Activated T-cell treated with anti-CD3 and anti-CD28 coated beads, Interleukin-2, amount 50 U/mL, for 72 hours (primary cell): ENCODE data around the gene DDA1. TPM values are rescaled to one million over a fixed set of nuclear protein-coding genes. Genes with fewer than 3 reads are reported as not detected.
A peak's percentile ranks its signal among the peaks of the same experiment; 100 is the strongest.

Experiments
- ATAC-seq, 2 donors: fragments of 150-1000 bp; cut with Tn5 transposase; replicated peaks in 1 of 2; 2 replicates each; pipeline ENCODE4 v1.10.0; 2021; ENCODE audit warnings: moderate library complexity in 2 of 2, mild to moderate bottlenecking in 1 of 2
- DNase-seq, 2 donors: peaks; one replicate each; pipeline ENCODE4 v3.0.0; 2021 to 2022; ENCODE audit warnings: mixed read lengths in 1 of 2
- H3K27ac Mint-ChIP-seq: one replicate; pipeline ENCODE4 v1.8.0; 2022; ENCODE audit warnings: mild to moderate bottlenecking, moderate library complexity, mixed read lengths
- H3K27me3 Mint-ChIP-seq: one replicate; pipeline ENCODE4 v1.8.0; 2022; ENCODE audit warnings: low read depth, mixed read lengths
- H3K36me3 Mint-ChIP-seq, 2 donors: one replicate each; pipeline ENCODE4 v1.8.0; 2022; ENCODE audit warnings: mixed read lengths in 2 of 2, mild to moderate bottlenecking in 1 of 2; ENCODE audit not compliant: insufficient read depth in 2 of 2
- H3K4me1 Mint-ChIP-seq: one replicate; pipeline ENCODE4 v1.8.0; 2022; ENCODE audit warnings: low read depth, mixed read lengths
- H3K4me3 Mint-ChIP-seq, 2 donors: one replicate each; pipeline ENCODE4 v1.8.0; 2022; ENCODE audit warnings: mild to moderate bottlenecking in 2 of 2, mixed read lengths in 2 of 2, moderate library complexity in 2 of 2
- H3K9me3 Mint-ChIP-seq, 2 donors: one replicate each; pipeline ENCODE4 v1.8.0; 2022; ENCODE audit warnings: mixed read lengths in 2 of 2
- total RNA-seq, 2 donors: library from RNA; stranded (reverse); gene quantifications; one replicate each; pipeline ENCODE4 v1.2.3, GENCODE V29; 2022

The DDA1 gene
- total RNA-seq, 2 donors from 2014 or later: 29.6 to 40.2 TPM

DNA sequence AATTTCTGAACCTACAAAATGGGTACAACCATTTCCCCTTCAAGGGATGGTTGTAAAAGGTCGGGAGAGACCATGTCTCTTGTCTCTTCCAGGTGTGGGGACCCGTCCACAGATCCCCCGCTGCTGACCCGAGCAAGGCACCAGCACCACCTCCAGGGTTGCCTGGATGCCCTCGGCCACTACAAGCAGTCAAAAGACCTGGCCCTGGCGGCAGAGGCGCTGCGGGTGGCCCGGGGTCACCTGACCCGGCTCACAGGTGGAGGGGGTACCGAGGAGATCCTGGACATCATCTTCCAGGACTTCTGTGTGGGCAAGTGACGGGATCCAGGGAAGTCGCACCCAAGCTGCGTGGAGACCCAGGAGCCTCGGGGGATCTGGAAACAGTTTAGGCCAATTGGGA, 32.0 kb downstream of the DDA1 start:
- Mint-ChIP-seq H3K4me1 (peaks cover 12% of the 10 kb centered on the region), H3K4me3 (no peak overlapping the region), H3K27ac (no peak overlapping the region), H3K27me3 (no peaks in the 10 kb centered on the region), H3K9me3 (no peaks in the 10 kb centered on the region), H3K36me3 (peaks cover 0 to 5% of the 10 kb centered on the region in 2 donors)
- no peak for ATAC-seq
- DNase-seq: no peak

DNA sequence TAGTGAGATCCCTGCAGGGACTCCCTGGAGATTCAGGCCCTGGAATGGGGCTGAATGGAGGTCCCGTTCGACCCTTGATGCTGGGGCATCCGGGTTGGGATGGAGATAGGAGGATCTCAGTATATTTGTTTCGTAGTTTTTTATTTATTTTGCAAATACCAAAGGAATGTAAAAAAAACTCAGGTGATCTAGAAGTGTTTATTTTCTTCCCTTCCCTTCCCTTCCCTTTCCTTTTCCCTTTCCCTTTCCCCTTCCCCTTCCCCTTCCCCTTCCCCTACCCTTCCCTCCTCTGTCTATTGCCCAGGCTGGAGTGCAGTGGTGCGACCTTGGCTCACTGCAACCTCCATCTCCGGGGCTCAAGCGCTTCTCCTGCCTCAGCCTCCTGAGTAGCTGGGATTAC, 32.5 kb downstream of the DDA1 start:
- H3K9me3 Mint-ChIP-seq: no peaks in the 10 kb centered on the region
- H3K4me3 Mint-ChIP-seq: no peak overlapping the region
- peaks cover 15% of the 10 kb centered on the region for H3K4me1 Mint-ChIP-seq
- no peak overlapping the region for H3K27ac Mint-ChIP-seq
- peaks cover 0 to 3% of the 10 kb centered on the region in 2 donors for H3K36me3 Mint-ChIP-seq
- ATAC-seq: no peak
- DNase-seq: no peak
- H3K27me3 Mint-ChIP-seq: no peaks in the 10 kb centered on the region

DNA sequence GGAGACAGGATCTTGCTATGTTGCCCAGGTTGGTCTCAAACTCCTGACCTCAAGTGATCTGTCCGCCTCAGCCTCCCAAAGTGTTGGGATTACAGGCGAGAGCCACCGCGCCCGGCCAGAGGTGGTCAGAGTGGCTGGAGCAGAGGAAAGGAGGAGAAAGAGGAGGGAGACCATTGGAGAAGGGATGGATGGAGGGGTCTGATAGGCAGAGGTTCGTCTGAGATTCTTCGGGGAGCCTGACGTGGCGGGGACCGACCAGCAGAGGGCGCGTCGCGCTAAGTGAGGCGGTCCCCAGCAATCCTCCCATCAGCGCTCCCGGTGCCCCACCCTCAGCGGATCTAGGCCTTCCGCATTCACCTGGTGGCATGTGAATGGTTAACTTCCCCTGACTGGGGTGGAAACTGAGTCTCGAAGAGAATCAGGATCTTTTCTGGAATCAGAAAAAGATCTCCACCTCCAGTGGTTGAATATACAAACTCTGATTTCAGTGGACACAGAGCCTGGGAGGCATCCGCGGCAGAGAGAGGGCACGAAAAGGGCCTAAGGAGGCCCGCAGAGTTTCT, 36.8 kb downstream of the DDA1 start:
- Mint-ChIP-seq H3K27ac (no peak overlapping the region), H3K4me3 (peak overlapping the region in 1 of 2 donors; percentile 13), H3K36me3 (no peaks in the 10 kb centered on the region), H3K9me3 (no peaks in the 10 kb centered on the region), H3K27me3 (peaks cover 17% of the 10 kb centered on the region), H3K4me1 (peaks cover 9% of the 10 kb centered on the region)
- ATAC-seq (peak; percentile 95 to 96), DNase-seq (peak; percentile 84 to 88)

DNA sequence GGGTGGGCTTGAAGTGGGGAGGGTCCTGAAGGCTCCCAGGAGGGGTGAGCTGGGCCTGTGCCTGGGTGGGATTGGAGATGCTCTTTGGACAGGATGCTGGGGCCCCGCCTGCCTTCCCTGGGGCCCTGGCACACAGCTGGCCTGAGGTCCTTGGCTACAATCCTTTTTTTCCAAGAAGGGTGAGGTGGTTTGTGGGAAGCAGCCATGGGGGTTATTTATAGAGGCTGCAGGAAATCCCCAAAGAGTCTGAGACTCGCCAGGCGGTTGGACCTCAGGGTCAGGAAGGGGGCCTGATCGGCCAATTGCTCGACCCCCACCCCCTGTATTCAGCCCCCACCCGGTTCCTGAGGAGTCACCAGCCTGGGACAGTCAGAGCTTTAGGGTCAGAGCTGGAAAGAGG, 38.0 kb downstream of the DDA1 start:
- no peak for DNase-seq
- H3K36me3 Mint-ChIP-seq: no peaks in the 10 kb centered on the region

DNA sequence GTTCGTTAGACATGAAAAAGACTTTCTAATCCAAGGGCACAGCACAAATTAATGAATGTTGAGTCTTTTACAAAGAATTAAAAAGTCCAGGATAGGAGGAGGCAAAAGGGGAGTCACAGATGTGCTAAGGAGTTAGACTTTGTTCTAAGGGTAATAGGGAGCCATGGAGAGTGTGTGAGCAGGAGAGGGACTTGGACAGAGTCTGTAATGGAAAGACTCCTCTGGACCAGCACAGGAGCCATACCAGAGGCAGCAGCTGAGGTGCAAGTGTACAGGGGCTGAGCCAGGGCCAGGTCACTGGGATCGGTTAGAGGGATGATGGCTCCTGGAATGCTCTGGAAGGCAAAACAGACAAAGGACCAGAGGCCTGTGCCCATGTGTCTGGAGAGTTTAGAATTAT, 38.5 kb downstream of the DDA1 start:
- peaks cover 9% of the 10 kb centered on the region for H3K4me1 Mint-ChIP-seq
- no peaks in the 10 kb centered on the region for H3K36me3 Mint-ChIP-seq
- H3K27me3 Mint-ChIP-seq: peaks cover 23% of the 10 kb centered on the region
- DNase-seq (no peak), ATAC-seq (no peak)
- H3K4me3 Mint-ChIP-seq: no peak overlapping the region
- no peaks in the 10 kb centered on the region for H3K9me3 Mint-ChIP-seq
- no peak overlapping the region for H3K27ac Mint-ChIP-seq

More for the DNA sequence above, 38.0 kb downstream of the DDA1 start:
- ATAC-seq: no peak
- Mint-ChIP-seq H3K4me3 (no peak overlapping the region), H3K27ac (no peak overlapping the region), H3K27me3 (peaks cover 19% of the 10 kb centered on the region), H3K4me1 (peaks cover 9% of the 10 kb centered on the region), H3K9me3 (no peaks in the 10 kb centered on the region)

DNA sequence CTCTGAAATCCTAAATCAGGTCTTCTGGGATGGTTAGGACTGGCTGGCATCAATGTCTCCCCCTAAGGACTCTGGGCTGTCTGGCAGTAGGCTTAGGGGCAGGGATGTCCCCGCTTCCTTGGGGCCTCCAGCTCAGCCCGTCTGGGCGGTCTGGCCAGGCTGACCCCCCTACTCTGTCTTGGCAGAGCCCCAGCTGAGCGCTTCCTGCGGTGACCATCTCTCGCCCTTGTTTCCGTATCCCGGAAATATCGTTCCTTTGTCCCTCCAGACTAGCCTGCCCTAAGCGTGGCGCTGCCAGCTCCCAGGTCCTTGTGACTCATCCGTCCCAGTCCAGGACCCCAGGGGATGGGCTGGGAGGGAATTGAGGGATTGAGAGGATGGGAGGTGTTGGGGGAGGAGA, 39.3 kb downstream of the DDA1 start:
- no peaks in the 10 kb centered on the region for H3K9me3 Mint-ChIP-seq
- no peak for ATAC-seq
- H3K27ac Mint-ChIP-seq: no peak overlapping the region
- H3K4me3 Mint-ChIP-seq: no peak overlapping the region
- peaks cover 9% of the 10 kb centered on the region for H3K4me1 Mint-ChIP-seq
- H3K36me3 Mint-ChIP-seq: no peaks in the 10 kb centered on the region
- no peak for DNase-seq
- peaks cover 32% of the 10 kb centered on the region for H3K27me3 Mint-ChIP-seq

DNA sequence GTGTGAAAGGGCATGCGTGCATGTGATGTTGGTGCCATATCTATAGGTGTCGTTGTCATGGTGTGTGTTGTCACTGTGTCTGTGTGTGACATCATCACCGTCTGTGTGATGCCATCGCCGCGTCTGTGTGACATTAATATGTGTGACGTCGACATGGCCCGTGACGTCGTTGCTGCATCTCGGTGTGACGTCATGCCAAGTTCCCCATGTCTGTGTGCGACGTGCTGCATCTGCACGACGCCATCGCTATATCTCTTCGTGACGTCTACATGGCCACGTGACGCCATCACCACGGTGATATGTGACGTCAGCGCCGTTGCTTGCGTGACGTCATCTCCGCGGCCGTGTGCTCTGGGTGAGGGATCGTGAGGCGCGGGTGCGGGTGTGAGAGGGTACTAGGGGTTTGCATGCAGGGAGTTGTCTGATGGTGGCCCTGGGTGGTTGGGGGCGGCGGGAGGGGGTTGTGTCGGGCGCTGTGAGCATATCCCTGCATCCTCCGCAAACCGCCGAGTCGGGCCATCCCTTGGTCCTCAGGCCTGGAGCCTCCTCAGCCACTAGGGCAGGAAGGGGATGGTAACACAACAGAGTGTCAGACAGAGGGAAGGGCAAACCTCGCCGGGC, 42.6 kb downstream of the DDA1 start:
- H3K27ac Mint-ChIP-seq: no peak overlapping the region
- no peak for DNase-seq
- no peaks in the 10 kb centered on the region for H3K9me3 Mint-ChIP-seq
- ATAC-seq: no peak
- H3K27me3 Mint-ChIP-seq: peaks cover 34% of the 10 kb centered on the region
- no peaks in the 10 kb centered on the region for H3K4me1 Mint-ChIP-seq
- no peaks in the 10 kb centered on the region for H3K36me3 Mint-ChIP-seq
- no peak overlapping the region for H3K4me3 Mint-ChIP-seq

DNA sequence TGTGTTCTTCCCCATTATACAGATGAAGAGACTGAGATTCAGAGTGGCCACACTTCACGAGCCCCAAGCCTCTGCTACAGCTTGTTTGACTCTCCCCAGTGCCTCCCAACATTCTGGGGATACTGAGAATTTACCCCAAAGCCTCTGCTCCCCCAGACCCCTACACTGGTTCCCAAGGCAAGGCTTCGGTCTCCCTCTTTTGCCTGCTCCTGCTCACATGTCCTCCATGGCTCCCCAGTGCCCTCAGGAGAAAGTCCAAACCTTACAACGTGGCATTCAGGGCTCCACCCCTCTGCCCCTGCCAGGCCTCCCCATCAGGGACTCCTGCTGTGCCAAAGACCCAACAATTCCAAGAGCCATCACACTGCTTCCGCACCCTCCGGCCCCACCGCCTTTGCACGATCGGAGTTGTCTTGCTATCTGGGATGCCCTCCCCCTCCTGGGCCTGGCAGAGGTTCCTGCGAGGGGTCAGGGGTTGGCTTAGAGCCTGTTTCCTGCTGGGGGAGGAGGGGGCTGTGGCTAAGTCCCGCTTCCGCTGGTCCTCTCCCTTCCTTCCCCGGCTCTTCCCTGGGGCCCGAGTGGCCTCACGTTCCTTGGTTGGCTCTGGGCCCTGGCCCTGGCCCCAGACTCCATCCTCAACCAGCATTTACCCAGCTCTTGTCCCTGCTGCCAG, 43.4 kb downstream of the DDA1 start:
- H3K9me3 Mint-ChIP-seq: no peaks in the 10 kb centered on the region
- no peak for DNase-seq
- H3K27ac Mint-ChIP-seq: no peak overlapping the region
- no peak for ATAC-seq
- peaks cover 28% of the 10 kb centered on the region for H3K27me3 Mint-ChIP-seq
- H3K4me3 Mint-ChIP-seq: no peak overlapping the region
- H3K36me3 Mint-ChIP-seq: no peaks in the 10 kb centered on the region
- no peaks in the 10 kb centered on the region for H3K4me1 Mint-ChIP-seq

DNA sequence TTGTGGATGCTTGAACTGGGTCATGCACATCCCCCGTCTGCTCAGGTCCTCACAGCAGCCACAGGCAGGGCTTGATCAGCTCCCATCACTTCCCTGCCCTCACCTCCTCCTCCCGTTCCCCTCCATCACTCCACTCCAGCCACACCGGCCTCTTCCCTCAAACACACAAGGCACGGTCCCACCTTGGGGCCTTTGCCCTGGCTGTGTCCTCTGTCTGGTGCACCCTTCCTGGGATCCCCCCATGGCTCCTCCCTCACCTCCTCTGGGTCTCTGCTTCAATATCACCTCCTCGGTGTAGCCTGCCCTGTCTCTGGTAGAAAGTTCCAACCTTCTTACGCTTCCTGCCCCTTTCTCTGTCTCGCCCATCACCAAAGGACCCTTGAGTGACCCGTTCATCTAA, 44.0 kb downstream of the DDA1 start:
- Mint-ChIP-seq H3K4me1 (no peaks in the 10 kb centered on the region), H3K36me3 (no peaks in the 10 kb centered on the region), H3K4me3 (no peak overlapping the region), H3K27ac (no peak overlapping the region), H3K9me3 (no peaks in the 10 kb centered on the region), H3K27me3 (peaks cover 24% of the 10 kb centered on the region)
- no peak for ATAC-seq
- no peak for DNase-seq

DNA sequence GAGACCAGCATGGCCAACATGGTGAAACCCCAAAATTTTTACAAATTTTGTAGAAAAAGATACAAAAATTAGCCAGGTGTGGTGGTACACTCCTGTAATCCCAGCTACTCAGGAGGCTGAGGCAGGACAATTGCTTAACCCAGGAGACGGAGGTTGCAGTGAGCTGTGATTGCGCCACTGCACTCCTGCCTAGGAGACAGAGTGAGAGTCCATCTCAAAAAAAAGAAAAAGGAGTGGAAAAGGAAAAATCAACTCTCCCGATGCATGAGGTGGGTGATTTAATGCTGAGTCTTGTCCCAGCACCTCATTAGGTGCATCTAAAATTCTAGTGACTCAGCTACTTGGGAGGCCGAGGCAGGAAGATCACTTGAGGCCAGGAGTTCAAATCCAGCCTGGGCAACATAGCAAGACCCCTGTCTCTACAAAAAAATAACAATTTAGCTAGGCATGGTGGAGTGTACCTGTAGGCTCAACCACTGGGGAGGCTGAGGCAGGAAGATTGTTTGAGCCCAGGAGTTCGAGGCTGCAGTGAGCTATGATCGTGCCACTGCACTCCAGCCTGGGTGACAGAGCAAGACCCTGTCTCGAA, 47.8 kb downstream of the DDA1 start:
- DNase-seq (no peak), ATAC-seq (no peak)
- Mint-ChIP-seq H3K9me3 (no peaks in the 10 kb centered on the region), H3K27ac (no peak overlapping the region), H3K4me3 (no peak overlapping the region), H3K4me1 (no peaks in the 10 kb centered on the region), H3K27me3 (peaks cover 15% of the 10 kb centered on the region), H3K36me3 (no peaks in the 10 kb centered on the region)

DNA sequence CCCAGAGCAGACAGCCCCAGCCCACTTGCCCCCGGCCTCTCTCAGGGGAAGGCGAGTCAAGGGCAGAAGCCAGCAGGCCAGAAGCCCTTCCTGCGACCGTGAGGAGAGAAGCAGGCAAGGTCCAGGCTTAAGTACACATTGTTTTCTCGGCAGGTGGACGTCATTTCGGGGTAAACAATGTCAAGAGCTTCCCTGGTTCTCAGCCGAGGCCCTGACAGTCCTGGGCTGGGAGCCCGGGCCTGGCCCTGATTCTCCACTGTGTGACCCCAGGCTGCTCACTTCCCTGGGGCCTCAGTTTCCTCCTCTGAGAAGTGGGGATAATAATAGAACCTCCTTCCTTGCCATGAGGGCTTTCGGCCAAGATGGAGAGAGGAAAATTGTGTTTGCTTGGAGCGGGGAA, 48.4 kb downstream of the DDA1 start:
- H3K36me3 Mint-ChIP-seq: no peaks in the 10 kb centered on the region
- no peak overlapping the region for H3K4me3 Mint-ChIP-seq
- ATAC-seq (no peak), DNase-seq (no peak)
- no peak overlapping the region for H3K27ac Mint-ChIP-seq
- H3K27me3 Mint-ChIP-seq: peaks cover 12% of the 10 kb centered on the region
- no peaks in the 10 kb centered on the region for H3K9me3 Mint-ChIP-seq
- H3K4me1 Mint-ChIP-seq: no peaks in the 10 kb centered on the region

DNA sequence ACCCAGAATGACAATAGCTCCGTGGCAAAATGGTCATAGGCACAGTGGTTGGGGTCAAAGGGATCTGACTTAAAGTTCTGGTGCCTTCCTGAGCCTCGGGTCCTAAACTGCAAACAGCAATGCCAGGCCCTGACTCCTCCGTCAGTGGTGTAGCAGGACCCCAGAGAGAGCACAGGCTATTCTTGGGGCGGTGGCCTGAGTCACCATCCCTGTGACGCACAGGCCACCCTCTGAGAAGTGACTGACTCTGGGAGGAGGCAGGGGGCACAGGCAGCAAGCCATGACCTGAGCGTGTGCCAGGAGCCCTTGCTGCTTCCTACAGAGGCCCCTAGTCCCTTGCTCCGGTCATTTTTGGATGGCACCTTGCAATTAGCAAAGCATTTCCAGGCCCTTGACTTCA, 49.0 kb downstream of the DDA1 start:
- DNase-seq: no peak
- ATAC-seq: no peak
- H3K4me3 Mint-ChIP-seq: no peak overlapping the region
- H3K27ac Mint-ChIP-seq: no peak overlapping the region
- no peaks in the 10 kb centered on the region for H3K36me3 Mint-ChIP-seq
- no peaks in the 10 kb centered on the region for H3K9me3 Mint-ChIP-seq
- peaks cover 5% of the 10 kb centered on the region for H3K27me3 Mint-ChIP-seq
- H3K4me1 Mint-ChIP-seq: no peaks in the 10 kb centered on the region

DNA sequence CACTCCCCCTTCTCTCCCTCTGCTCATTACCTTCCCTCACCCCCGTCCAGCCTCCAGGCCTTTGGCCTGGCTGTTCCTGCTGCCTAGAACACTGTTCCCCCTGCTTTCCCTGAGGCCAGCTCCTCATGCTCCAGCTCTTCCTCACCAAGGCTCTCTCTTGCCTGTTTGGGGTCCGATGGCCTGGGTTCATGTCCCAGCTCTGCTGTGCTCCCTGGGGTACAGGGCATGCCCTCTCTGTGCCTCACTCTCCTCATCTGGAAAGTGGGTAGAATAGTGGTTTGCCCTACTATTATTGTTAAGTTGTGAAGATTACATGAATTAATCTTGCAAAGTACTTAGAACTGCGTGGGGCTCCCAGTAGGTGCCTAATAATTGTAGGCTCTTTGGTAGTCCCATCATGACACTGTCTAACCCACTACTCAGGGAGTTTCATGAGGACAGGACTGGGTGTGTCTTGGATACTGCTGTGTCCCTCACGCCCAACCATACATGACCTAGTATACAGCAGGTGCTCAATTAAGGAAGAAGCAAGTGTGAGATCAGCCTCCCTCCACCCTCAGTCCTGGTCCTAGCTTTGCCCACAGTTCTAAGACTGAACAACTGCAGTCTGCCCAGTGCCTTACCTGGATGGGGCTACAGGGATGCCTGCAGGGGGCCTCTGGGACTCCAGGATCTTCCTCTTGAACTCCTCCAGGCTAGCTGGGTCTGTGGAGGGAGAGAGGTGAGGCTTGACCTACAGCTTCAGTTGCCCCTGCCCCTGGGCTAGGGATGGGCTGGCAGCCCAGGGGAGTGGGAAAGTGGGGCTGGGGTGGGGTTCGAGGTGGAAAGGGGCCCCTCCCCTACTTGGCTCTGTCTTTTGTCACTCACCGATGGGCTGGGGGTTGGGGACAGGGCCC, 50.8 kb downstream of the DDA1 start:
- no peak for DNase-seq
- Mint-ChIP-seq H3K4me3 (no peak overlapping the region), H3K9me3 (no peaks in the 10 kb centered on the region), H3K27me3 (no peaks in the 10 kb centered on the region), H3K27ac (peak overlapping the region; percentile 54), H3K36me3 (no peaks in the 10 kb centered on the region), H3K4me1 (no peaks in the 10 kb centered on the region)
- no peak for ATAC-seq
